D721Med (cell line): ENCODE measurements around the gene HNRNPUL2.

ENCODE experiments used
- DNase-seq: peaks from one replicate; pipeline ENCODE4 v3.0.0; 2011; ENCODE audit warnings: low spot score; ENCODE audit not compliant: insufficient read length
- FAIRE-seq: peaks from 2 replicates; lab custom pipeline; 2011; peaks lifted over from hg19 to GRCh38; lab: Jason Lieb, UNC
- CTCF ChIP-seq: IDR thresholded peaks from 2 replicates; pipeline ENCODE4 v1.5.1; 2012; ENCODE audit warnings: mild to moderate bottlenecking, control low read depth; ENCODE audit not compliant: insufficient read depth; ENCODE audit errors: missing control alignments

HNRNPUL2 gene

GRCh38 chr11:62713343-62713742, 13.9 kb downstream of the HNRNPUL2 start:
- DNase-seq (no peak), FAIRE-seq (no peak)
- no peak for TF ChIP-seq CTCF

GRCh38 chr11:62712861-62713260, 14.4 kb downstream of the HNRNPUL2 start:
- no peak for TF ChIP-seq CTCF
- no peak for FAIRE-seq
- DNase-seq: no peak

GRCh38 chr11:62712276-62712812, 14.9 kb downstream of the HNRNPUL2 start:
- DNase-seq (no peak), FAIRE-seq (no peak)
- no peak for TF ChIP-seq CTCF

GRCh38 chr11:62710001-62710345, 17.3 kb downstream of the HNRNPUL2 start:
- TF ChIP-seq CTCF: no peak
- no peak for DNase-seq
- FAIRE-seq: no peak

GRCh38 chr11:62709247-62710000, 17.8 kb downstream of the HNRNPUL2 start:
- no peak for TF ChIP-seq CTCF
- no peak for FAIRE-seq
- peak; percentile 75 for DNase-seq

GRCh38 chr11:62708793-62709192, 18.5 kb downstream of the HNRNPUL2 start:
- no peak for TF ChIP-seq CTCF
- FAIRE-seq: no peak
- DNase-seq: no peak

- FAIRE-seq (no peak), DNase-seq (no peak)
- TF ChIP-seq CTCF: no peak
These were observed 18.9 kb downstream of the HNRNPUL2 start for GRCh38 chr11:62708392-62708791.
